Measurements from ENCODE around the gene ADAMTSL1. TPM values are rescaled to one million over a fixed set of nuclear protein-coding genes. Genes with fewer than 3 reads are reported as not detected.

ADAMTSL1 gene
- total and polyA plus RNA-seq, 4 donors, result 0.31 to 3.4 (median 1.9) TPM

DNA sequence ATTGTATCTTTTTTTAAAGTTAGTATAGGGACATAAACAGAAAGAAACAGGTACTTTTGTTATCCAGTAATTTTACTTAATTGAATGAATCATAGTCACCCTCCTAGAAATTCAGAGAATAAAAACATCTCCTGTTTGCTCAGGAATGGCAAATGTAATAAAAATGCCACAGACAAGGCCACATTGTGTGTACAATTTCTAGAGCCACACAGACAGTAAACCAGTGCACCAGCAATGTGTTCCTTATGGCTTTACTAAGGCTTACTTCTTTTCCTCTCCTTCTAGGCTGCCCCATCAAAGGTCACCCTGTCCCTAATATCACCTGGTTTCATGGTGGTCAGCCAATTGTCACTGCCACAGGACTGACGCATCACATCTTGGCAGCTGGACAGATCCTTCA lies 413.6 kb downstream of the ADAMTSL1 start:
- Histone ChIP-seq H3K9me3 (ENCODE audit: control insufficient read depth in 4 of 4, low read length in 3 of 4) (no peaks in the 10 kb centered on the region), H3K4me1 (ENCODE audit: control insufficient read depth in 4 of 4, insufficient read depth in 4 of 4, low read length in 3 of 4) (no peaks in the 10 kb centered on the region), H3K4me3 (ENCODE audit: low read depth in 1 of 3, low read length in 3 of 3) (no peak overlapping the region), H3K36me3 (ENCODE audit: control insufficient read depth in 4 of 4, insufficient read depth in 3 of 4, low read depth in 1 of 4, low read length in 3 of 4) (no peaks in the 10 kb centered on the region), H3K27me3 (ENCODE audit: control insufficient read depth in 4 of 4, insufficient read depth in 4 of 4, low read length in 3 of 4) (no peaks in the 10 kb centered on the region), H3K9ac (ENCODE audit: low read depth in 1 of 2, low read length in 2 of 2) (no peak overlapping the region), H3K27ac (ENCODE audit: low read depth in 1 of 2, low read length in 2 of 2) (no peak overlapping the region)
- no peak for TF ChIP-seq TAF1 (conservative IDR thresholded peaks at IDR 0.05)
- TF ChIP-seq, protein P1, sequence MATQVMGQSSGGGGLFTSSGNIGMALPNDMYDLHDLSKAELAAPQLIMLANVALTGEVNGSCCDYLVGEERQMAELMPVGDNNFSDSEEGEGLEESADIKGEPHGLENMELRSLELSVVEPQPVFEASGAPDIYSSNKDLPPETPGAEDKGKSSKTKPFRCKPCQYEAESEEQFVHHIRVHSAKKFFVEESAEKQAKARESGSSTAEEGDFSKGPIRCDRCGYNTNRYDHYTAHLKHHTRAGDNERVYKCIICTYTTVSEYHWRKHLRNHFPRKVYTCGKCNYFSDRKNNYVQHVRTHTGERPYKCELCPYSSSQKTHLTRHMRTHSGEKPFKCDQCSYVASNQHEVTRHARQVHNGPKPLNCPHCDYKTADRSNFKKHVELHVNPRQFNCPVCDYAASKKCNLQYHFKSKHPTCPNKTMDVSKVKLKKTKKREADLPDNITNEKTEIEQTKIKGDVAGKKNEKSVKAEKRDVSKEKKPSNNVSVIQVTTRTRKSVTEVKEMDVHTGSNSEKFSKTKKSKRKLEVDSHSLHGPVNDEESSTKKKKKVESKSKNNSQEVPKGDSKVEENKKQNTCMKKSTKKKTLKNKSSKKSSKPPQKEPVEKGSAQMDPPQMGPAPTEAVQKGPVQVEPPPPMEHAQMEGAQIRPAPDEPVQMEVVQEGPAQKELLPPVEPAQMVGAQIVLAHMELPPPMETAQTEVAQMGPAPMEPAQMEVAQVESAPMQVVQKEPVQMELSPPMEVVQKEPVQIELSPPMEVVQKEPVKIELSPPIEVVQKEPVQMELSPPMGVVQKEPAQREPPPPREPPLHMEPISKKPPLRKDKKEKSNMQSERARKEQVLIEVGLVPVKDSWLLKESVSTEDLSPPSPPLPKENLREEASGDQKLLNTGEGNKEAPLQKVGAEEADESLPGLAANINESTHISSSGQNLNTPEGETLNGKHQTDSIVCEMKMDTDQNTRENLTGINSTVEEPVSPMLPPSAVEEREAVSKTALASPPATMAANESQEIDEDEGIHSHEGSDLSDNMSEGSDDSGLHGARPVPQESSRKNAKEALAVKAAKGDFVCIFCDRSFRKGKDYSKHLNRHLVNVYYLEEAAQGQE (IDR thresholded peaks at IDR 0.05), result no peak
- no peak for TF ChIP-seq SP1 (IDR thresholded peaks at IDR 0.05)
- no peak for TF ChIP-seq HNF4A (conservative IDR thresholded peaks at IDR 0.05)
- TF ChIP-seq EGR1 (IDR thresholded peaks at IDR 0.05; ENCODE audit: low read depth in 2 of 2), result no peak
- no peak for DNase-seq (ENCODE audit: low spot score)
- 95% methylated on average over 1 of the region's 1 CpG for WGBS

DNA sequence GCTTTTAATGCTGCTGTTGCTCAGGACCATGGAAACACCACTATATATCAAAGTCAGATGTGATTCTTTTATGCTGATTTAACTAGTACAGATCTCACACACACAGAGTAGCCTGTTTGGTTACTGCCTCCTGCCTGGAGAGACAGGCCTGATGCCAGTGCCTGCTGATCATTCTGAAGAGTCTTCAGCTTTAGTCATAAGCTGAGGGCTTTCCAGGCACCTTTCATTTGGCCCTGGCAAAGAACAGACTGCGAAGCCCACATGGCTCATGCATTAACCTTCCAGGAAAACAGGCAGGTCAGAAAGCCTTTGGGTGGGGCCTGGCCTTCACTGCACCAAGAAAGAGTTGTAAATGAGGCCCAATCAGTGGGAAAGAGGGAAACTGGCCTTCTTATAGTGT lies 414.3 kb downstream of the ADAMTSL1 start:
- Histone ChIP-seq H3K36me3 (ENCODE audit: control insufficient read depth in 4 of 4, insufficient read depth in 3 of 4, low read depth in 1 of 4, low read length in 3 of 4) (no peaks in the 10 kb centered on the region), H3K9ac (ENCODE audit: low read depth in 1 of 2, low read length in 2 of 2) (no peak overlapping the region), H3K27ac (ENCODE audit: low read depth in 1 of 2, low read length in 2 of 2) (no peak overlapping the region), H3K4me3 (ENCODE audit: low read depth in 1 of 3, low read length in 3 of 3) (no peak overlapping the region), H3K9me3 (ENCODE audit: control insufficient read depth in 4 of 4, low read length in 3 of 4) (no peaks in the 10 kb centered on the region), H3K4me1 (ENCODE audit: control insufficient read depth in 4 of 4, insufficient read depth in 4 of 4, low read length in 3 of 4) (no peaks in the 10 kb centered on the region), H3K27me3 (ENCODE audit: control insufficient read depth in 4 of 4, insufficient read depth in 4 of 4, low read length in 3 of 4) (no peaks in the 10 kb centered on the region)
- TF ChIP-seq HNF4G (IDR thresholded peaks at IDR 0.05) (no peak), EGR1 (IDR thresholded peaks at IDR 0.05; ENCODE audit: low read depth in 2 of 2) (no peak), YY1 (IDR thresholded peaks at IDR 0.05) (no peak), TAF1 (conservative IDR thresholded peaks at IDR 0.05) (no peak), RXRA (IDR thresholded peaks at IDR 0.05) (no peak), MAX (IDR thresholded peaks at IDR 0.05) (no peak), NR2F2 (IDR thresholded peaks at IDR 0.05) (no peak)
- TF ChIP-seq, protein P2, sequence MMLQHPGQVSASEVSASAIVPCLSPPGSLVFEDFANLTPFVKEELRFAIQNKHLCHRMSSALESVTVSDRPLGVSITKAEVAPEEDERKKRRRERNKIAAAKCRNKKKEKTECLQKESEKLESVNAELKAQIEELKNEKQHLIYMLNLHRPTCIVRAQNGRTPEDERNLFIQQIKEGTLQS (IDR thresholded peaks at IDR 0.05), result no peak
- DNase-seq (ENCODE audit: low spot score), result no peak
- WGBS, result 93% methylated on average over 1 of the region's 1 CpG

DNA sequence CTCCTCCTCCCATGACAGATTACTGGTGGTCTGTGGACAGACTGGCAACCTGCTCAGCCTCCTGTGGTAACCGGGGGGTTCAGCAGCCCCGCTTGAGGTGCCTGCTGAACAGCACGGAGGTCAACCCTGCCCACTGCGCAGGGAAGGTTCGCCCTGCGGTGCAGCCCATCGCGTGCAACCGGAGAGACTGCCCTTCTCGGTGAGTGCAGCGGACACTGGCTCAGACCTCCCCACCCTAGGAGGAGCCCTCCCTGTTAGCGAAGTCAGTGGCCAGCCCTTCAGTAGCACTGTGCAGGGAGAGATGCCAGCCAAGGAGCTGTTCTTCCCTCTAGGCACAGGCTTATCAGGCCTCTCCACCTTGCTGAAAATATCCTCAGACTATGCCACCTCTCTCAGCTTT lies 415.6 kb downstream of the ADAMTSL1 start:
- H3K27ac ChIP-seq (ENCODE audit: low read depth in 1 of 2, low read length in 2 of 2), result no peak overlapping the region
- H3K9me3 ChIP-seq (ENCODE audit: control insufficient read depth in 4 of 4, low read length in 3 of 4), result no peaks in the 10 kb centered on the region
- no peak for DNase-seq (ENCODE audit: low spot score)
- no peak for TF ChIP-seq GABPA (IDR thresholded peaks at IDR 0.05 in 1 of 2, conservative IDR thresholded peaks at IDR 0.05 in 1 of 2)
- no peak for TF ChIP-seq FOXA2 (IDR thresholded peaks at IDR 0.05)
- TF ChIP-seq, protein P1 (IDR thresholded peaks at IDR 0.05), result no peak
- no peak for TF ChIP-seq HNF4G (IDR thresholded peaks at IDR 0.05)
- no peak for TF ChIP-seq CTCF (IDR thresholded peaks at IDR 0.05; ENCODE audit: low read depth, low read length, missing input control)
- TF ChIP-seq, protein P2 (IDR thresholded peaks at IDR 0.05), result no peak
- no peak for TF ChIP-seq NR2F2 (IDR thresholded peaks at IDR 0.05)
- no peak for TF ChIP-seq EGR1 (IDR thresholded peaks at IDR 0.05; ENCODE audit: low read depth in 2 of 2)
- no peak for TF ChIP-seq MAX (IDR thresholded peaks at IDR 0.05)
- TF ChIP-seq HNF4A (conservative IDR thresholded peaks at IDR 0.05), result no peak
- TF ChIP-seq RXRA (IDR thresholded peaks at IDR 0.05), result no peak
- no peak for TF ChIP-seq YY1 (IDR thresholded peaks at IDR 0.05)
- no peak for TF ChIP-seq TAF1 (conservative IDR thresholded peaks at IDR 0.05)
- H3K4me3 ChIP-seq (ENCODE audit: low read depth in 1 of 3, low read length in 3 of 3), result no peak overlapping the region
- no peaks in the 10 kb centered on the region for H3K27me3 ChIP-seq (ENCODE audit: control insufficient read depth in 4 of 4, insufficient read depth in 4 of 4, low read length in 3 of 4)
- no peaks in the 10 kb centered on the region for H3K36me3 ChIP-seq (ENCODE audit: control insufficient read depth in 4 of 4, insufficient read depth in 3 of 4, low read depth in 1 of 4, low read length in 3 of 4)
- 93% methylated on average over 12 of the region's 12 CpGs for WGBS
- no peak overlapping the region for H3K9ac ChIP-seq (ENCODE audit: low read depth in 1 of 2, low read length in 2 of 2)
- no peaks in the 10 kb centered on the region for H3K4me1 ChIP-seq (ENCODE audit: control insufficient read depth in 4 of 4, insufficient read depth in 4 of 4, low read length in 3 of 4)
